HG03354 (cell line): ENCODE measurements around the gene TP63.
A peak's percentile ranks its signal among the peaks of the same experiment; 100 is the strongest.

Experiments
- ATAC-seq: cut with Tn5 transposase; IDR thresholded peaks from one replicate; pipeline ENCODE4 v1.9.1; 2021; ENCODE audit warnings: mild to moderate bottlenecking; ENCODE audit not compliant: unreplicated experiment, poor library complexity, severe bottlenecking

TP63 gene

GRCh38 chr3:189799366-189799765 is 168.2 kb downstream of the TP63 start:
- no peak for ATAC-seq

GRCh38 chr3:189800436-189800835 is 169.2 kb downstream of the TP63 start:
- no peak for ATAC-seq

DNA sequence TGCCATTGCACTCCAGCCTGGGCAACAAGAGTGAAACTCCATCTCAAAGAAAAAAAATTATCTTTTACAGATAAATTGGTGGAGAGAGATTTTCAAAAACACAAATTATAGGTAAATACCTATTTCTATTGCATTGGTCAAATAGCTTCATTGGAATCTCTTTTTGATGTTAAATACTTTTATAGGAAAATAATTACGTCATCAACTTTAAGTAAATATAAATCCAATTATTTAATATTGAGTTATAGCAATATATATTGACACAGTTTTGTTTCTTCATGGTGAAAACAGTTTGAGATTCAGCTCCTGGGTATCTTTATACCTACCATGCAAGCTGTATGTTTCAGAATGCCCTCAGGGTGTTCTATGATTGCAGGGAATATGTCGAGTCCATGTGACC is 172.1 kb downstream of the TP63 start:
- ATAC-seq, result no peak

DNA sequence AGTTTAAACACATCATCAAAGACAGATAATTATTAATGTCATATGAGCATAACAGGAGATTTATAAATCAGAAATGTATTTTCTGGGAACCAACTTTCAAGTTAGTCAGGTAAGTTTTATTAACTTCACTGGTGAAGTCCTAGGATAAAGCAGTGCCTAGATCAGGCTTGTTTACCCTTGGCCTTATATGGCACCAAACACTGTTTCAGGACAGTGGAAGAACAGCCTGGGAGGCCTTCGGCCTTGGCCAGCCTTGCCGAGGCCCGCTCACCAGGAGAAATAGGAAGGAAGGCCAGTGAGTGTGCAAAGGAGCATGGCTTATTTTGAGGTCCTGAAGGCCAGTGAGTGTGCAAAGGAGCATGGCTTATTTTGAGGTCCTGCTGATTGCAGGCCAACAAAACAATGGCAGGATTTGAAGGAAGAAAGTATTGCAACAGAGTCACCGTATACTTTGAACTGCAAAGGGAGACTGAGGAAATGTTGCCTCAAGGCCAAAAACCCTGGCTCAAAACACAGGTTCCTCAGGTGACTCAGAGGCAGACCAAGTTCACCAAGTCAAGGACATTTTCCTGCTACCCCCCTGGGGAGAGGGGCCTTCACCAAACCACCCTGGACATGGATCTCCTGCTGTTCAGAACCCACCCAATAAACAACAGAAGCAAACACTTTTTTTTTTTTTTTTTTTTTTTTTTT is 174.3 kb downstream of the TP63 start:
- ATAC-seq, result no peak

GRCh38 chr3:189806171-189806951 is 175.2 kb downstream of the TP63 start:
- no peak for ATAC-seq

- ATAC-seq, result no peak
These were observed 177.2 kb downstream of the TP63 start for GRCh38 chr3:189808246-189809007.

- ATAC-seq, result no peak
These were observed 178.4 kb downstream of the TP63 start for GRCh38 chr3:189809583-189809982.

DNA sequence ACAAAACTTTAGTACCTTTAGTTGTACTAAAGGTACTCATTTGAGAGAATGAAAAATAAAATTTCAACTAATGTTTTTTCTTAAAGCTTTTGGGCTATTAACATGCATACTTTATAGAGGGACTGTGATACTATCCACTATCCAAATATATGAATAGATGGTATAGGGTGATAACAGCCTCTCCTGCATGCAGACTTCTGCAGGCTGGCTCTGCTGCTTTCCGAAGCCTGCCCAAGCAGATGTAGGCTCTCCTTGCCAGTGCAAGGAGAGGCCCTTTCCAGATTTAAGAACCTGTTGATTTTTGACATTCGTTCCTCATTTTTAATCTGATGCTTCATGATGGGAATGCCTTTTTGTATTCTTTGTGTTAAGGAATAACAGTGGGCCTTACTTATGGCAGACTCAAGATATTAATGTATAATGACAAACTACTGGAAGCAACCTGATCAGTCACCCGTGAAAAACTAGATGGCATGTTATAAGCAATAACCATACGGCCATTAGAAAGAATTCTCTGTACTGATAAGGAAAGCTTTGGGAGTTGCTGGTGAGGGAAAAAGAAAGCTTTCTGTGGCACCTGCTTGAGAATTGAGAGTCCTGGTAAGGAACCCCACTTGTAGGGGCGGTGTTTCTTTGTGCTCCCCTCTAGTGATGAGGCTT is 181.7 kb downstream of the TP63 start:
- ATAC-seq, result no peak

- ATAC-seq, result no peak
These were observed 182.6 kb downstream of the TP63 start for GRCh38 chr3:189813647-189814240.

- ATAC-seq, result peak; percentile 83
These were observed 189.2 kb downstream of the TP63 start for GRCh38 chr3:189820365-189820720.

- no peak for ATAC-seq
These were observed 190.1 kb downstream of the TP63 start for GRCh38 chr3:189821262-189821661.

- no peak for ATAC-seq
These were observed 191.5 kb downstream of the TP63 start for GRCh38 chr3:189822726-189823125.

DNA sequence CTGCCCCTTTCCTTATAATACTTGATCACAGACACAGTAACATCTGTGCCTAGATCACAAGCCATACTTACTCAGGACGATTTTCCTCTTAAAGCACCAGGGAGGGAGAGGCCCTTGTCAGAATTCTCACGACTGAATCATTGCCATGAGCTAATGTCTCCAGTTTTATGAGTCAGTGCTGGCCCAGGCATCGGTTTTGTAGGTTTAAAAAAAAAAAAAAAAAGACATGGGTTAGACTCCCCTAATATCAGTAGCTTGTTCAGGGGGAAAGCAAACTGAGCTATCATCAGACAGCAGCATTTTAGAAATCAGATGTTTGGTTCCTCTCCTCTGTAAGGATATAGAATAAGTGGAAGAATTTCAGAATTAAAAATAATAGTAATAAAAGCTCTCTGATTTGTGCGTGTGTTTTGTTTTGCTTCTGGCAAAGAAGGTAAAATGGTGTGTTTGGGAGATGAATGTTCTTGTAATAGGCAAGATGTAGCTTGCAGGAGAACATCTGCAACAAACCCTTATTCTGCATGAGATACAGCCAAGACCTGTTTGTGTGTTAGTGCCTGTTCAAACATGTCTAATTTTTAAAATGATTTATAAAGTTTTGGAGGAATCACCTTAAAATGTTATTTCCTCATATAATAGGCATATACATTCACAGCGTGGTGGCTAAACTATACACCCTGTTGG is 193.6 kb downstream of the TP63 start:
- ATAC-seq, result no peak

- no peak for ATAC-seq
These were observed 195.4 kb downstream of the TP63 start for GRCh38 chr3:189826566-189826965.

DNA sequence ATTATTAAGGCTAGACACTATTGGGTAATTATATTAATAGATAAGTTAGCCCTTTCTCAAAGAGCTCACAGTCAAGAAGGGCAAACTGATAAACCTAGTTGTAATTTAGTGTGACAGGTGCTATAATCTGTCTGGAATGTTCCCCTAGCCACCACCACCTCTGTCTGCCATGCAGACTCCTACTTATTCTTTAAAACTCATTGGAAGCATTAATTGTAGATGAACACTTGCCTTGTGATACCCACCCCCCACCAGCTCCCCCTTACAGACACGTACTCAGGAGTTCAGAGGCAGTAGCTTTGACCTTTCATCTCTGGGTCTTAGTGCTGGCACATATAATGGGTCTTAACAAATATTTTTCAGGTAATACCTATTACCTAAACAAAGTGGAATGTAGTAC is 195.9 kb downstream of the TP63 start:
- no peak for ATAC-seq

GRCh38 chr3:189830401-189830800 is 199.2 kb downstream of the TP63 start:
- no peak for ATAC-seq

GRCh38 chr3:189833266-189833665 is 202.1 kb downstream of the TP63 start:
- ATAC-seq, result no peak

GRCh38 chr3:189833996-189834395 is 202.8 kb downstream of the TP63 start:
- no peak for ATAC-seq

- ATAC-seq, result no peak
These were observed 203.3 kb downstream of the TP63 start for GRCh38 chr3:189834462-189834861.
